WTC11 (cell line): ENCODE data around the gene NCAPG. TPM values are rescaled to one million over a fixed set of nuclear protein-coding genes. Genes with fewer than 3 reads are reported as not detected.

ENCODE experiments used
- ATAC-seq: fragments of 200-7000 bp; cut with Tn5 transposase; 2 replicates; pipeline ENCODE4 v1.10.0; 2021; ENCODE audit warnings: mild to moderate bottlenecking, moderate library complexity
- CTCF ChIA-PET: fragments of 300-600 bp; sonication (Branson Sonifier 250); formaldehyde crosslinking; loops from one replicate; lab custom pipeline; 2021; ENCODE audit warnings: antibody characterized with exemption; lab: Charles Lee
- POLR2A ChIA-PET: fragments of 350-600 bp; sonication (Branson Sonifier 250); formaldehyde crosslinking; loops from one replicate; lab custom pipeline; 2021; ENCODE audit warnings: antibody characterized with exemption; lab: Charles Lee
- DNase-seq: peaks from one replicate; pipeline ENCODE4 v3.0.0; 2021; ENCODE audit warnings: low spot score
- H3K27ac Mint-ChIP-seq: 2 replicates; pipeline ENCODE4 v1.8.0; 2021; ENCODE audit warnings: mixed read lengths
- H3K27me3 Mint-ChIP-seq: 2 replicates; pipeline ENCODE4 v1.8.0; 2021; ENCODE audit warnings: low read depth, mild to moderate bottlenecking, moderate library complexity, mixed read lengths
- H3K36me3 Mint-ChIP-seq: 2 replicates; pipeline ENCODE4 v1.8.0; 2021; ENCODE audit warnings: mixed read lengths
- H3K4me1 Mint-ChIP-seq: 2 replicates; pipeline ENCODE4 v1.8.0; 2022; ENCODE audit warnings: mixed read lengths
- H3K4me3 Mint-ChIP-seq: 2 replicates; pipeline ENCODE4 v1.8.0; 2021; ENCODE audit warnings: mild to moderate bottlenecking, moderate library complexity, mixed read lengths
- H3K9me3 Mint-ChIP-seq: 2 replicates; pipeline ENCODE4 v1.8.0; 2021; ENCODE audit warnings: mixed read lengths
- ATF6 ChIP-seq: sonication (generic); formaldehyde crosslinking; IDR thresholded peaks from 2 replicates; pipeline ENCODE4 v1.8.1; 2023; ENCODE audit warnings: mild to moderate bottlenecking, missing genetic modification reagents
- CBFB ChIP-seq: sonication (generic); formaldehyde crosslinking; IDR thresholded peaks from 2 replicates; pipeline ENCODE4 v1.8.1; 2022; ENCODE audit warnings: mild to moderate bottlenecking, low read depth, missing genetic modification reagents
- E2F5 ChIP-seq: sonication (generic); formaldehyde crosslinking; IDR thresholded peaks from 2 replicates; pipeline ENCODE4 v1.8.1; 2022; ENCODE audit warnings: mild to moderate bottlenecking, moderate library complexity, missing genetic modification reagents
- ELF4 ChIP-seq: sonication (generic); formaldehyde crosslinking; IDR thresholded peaks from 2 replicates; pipeline ENCODE4 v1.8.1; 2022; ENCODE audit warnings: low read depth, mild to moderate bottlenecking, moderate library complexity, missing genetic modification reagents
- ESRRA ChIP-seq: sonication (generic); formaldehyde crosslinking; IDR thresholded peaks from 2 replicates; pipeline ENCODE4 v1.8.1; 2022; ENCODE audit warnings: mild to moderate bottlenecking, missing genetic modification reagents, borderline replicate concordance
- ETV6 ChIP-seq: sonication (generic); formaldehyde crosslinking; IDR thresholded peaks from 2 replicates; pipeline ENCODE4 v1.8.1; 2022; ENCODE audit warnings: mild to moderate bottlenecking, missing genetic modification reagents
- FOXJ3 ChIP-seq: sonication (generic); formaldehyde crosslinking; IDR thresholded peaks from 2 replicates; pipeline ENCODE4 v1.9.0; 2021; ENCODE audit warnings: missing genetic modification reagents, mild to moderate bottlenecking, borderline replicate concordance
- FOXP1 ChIP-seq: sonication (generic); formaldehyde crosslinking; IDR thresholded peaks from 2 replicates; pipeline ENCODE4 v1.8.0; 2022; ENCODE audit warnings: missing genetic modification reagents, mild to moderate bottlenecking, moderate library complexity, borderline replicate concordance
- FOXP4 ChIP-seq: sonication (generic); formaldehyde crosslinking; IDR thresholded peaks from 2 replicates; pipeline ENCODE4 v1.8.0; 2022; ENCODE audit warnings: mild to moderate bottlenecking, missing genetic modification reagents
- HMGXB4 ChIP-seq: sonication (generic); formaldehyde crosslinking; IDR thresholded peaks from 2 replicates; pipeline ENCODE4 v1.8.1; 2023; ENCODE audit warnings: mild to moderate bottlenecking, moderate library complexity, missing genetic modification reagents
- IRF1 ChIP-seq: sonication (generic); formaldehyde crosslinking; IDR thresholded peaks from 2 replicates; pipeline ENCODE4 v1.8.0; 2023; ENCODE audit warnings: missing genetic modification reagents
- JAZF1 ChIP-seq: fragments of 250-450 bp; sonication (Bioruptor Pico); IDR thresholded peaks from 2 replicates; pipeline ENCODE4 v1.9.0; 2021; ENCODE audit warnings: moderate library complexity, mild to moderate bottlenecking, inconsistent platforms
- NFE2L1 ChIP-seq: sonication (generic); formaldehyde crosslinking; IDR thresholded peaks from 2 replicates; pipeline ENCODE4 v1.8.1; 2023; ENCODE audit warnings: missing genetic modification reagents
- NR1H2 ChIP-seq: sonication (generic); formaldehyde crosslinking; IDR thresholded peaks from 2 replicates; pipeline ENCODE4 v1.9.0; 2021; ENCODE audit warnings: mild to moderate bottlenecking, moderate library complexity, missing genetic modification reagents
- PRRX2 ChIP-seq: fragments of 250-450 bp; sonication (Bioruptor Pico); IDR thresholded peaks from 2 replicates; pipeline ENCODE4 v1.8.0; 2021; ENCODE audit warnings: mild to moderate bottlenecking
- USF1 ChIP-seq: sonication (generic); formaldehyde crosslinking; IDR thresholded peaks from 2 replicates; pipeline ENCODE4 v1.8.0; 2022; ENCODE audit warnings: mild to moderate bottlenecking, missing genetic modification reagents
- ZBTB43 ChIP-seq: sonication (generic); formaldehyde crosslinking; IDR thresholded peaks from 2 replicates; pipeline ENCODE4 v1.8.1; 2023; ENCODE audit warnings: mild to moderate bottlenecking, missing genetic modification reagents
- ZMAT4 ChIP-seq: fragments of 250-450 bp; sonication (Bioruptor Pico); IDR thresholded peaks from 2 replicates; pipeline ENCODE4 v1.9.0; 2021; ENCODE audit warnings: mild to moderate bottlenecking
- ZNF121 ChIP-seq: sonication (generic); formaldehyde crosslinking; IDR thresholded peaks from 2 replicates; pipeline ENCODE4 v1.8.0; 2023; ENCODE audit warnings: missing genetic modification reagents
- ZNF138 ChIP-seq: sonication (generic); formaldehyde crosslinking; conservative IDR thresholded peaks from 2 replicates; pipeline ENCODE4 v1.8.1; 2022; ENCODE audit warnings: mild to moderate bottlenecking, moderate library complexity, missing genetic modification reagents
- ZNF219 ChIP-seq: sonication (generic); formaldehyde crosslinking; IDR thresholded peaks from 2 replicates; pipeline ENCODE4 v1.8.0; 2023; ENCODE audit warnings: missing genetic modification reagents, mild to moderate bottlenecking, borderline replicate concordance
- ZNF232 ChIP-seq: sonication (generic); formaldehyde crosslinking; IDR thresholded peaks from 2 replicates; pipeline ENCODE4 v1.8.0; 2022; ENCODE audit warnings: mild to moderate bottlenecking, missing genetic modification reagents
- ZNF263 ChIP-seq: sonication (generic); formaldehyde crosslinking; IDR thresholded peaks from 2 replicates; pipeline ENCODE4 v1.8.1; 2022; ENCODE audit warnings: low read depth, mild to moderate bottlenecking, moderate library complexity, missing genetic modification reagents
- ZNF396 ChIP-seq: fragments of 250-450 bp; sonication (Bioruptor Pico); IDR thresholded peaks from 2 replicates; pipeline ENCODE4 v1.8.0; 2021; ENCODE audit warnings: mild to moderate bottlenecking, moderate library complexity, borderline replicate concordance
- ZNF416 ChIP-seq: fragments of 250-450 bp; sonication (Bioruptor Pico); IDR thresholded peaks from 2 replicates; pipeline ENCODE4 v1.9.0; 2021; ENCODE audit warnings: mild to moderate bottlenecking, inconsistent platforms
- ZNF423 ChIP-seq: fragments of 250-450 bp; sonication (Bioruptor Pico); IDR thresholded peaks from 2 replicates; pipeline ENCODE4 v2.1.2; 2022; ENCODE audit warnings: mild to moderate bottlenecking, moderate library complexity
- total RNA-seq: library from RNA; stranded (reverse); gene quantifications from 3 replicates; pipeline ENCODE4 v1.2.3, GENCODE V29; 2021

Gene NCAPG
- total RNA-seq, 1 experiment from 2014 or later, result 61.9 TPM

- peaks cover 17% of the 10 kb centered on the region for H3K36me3 Mint-ChIP-seq
- peaks cover 21% of the 10 kb centered on the region for H3K9me3 Mint-ChIP-seq
- ChIA-PET CTCF (no interaction called here), POLR2A (interaction anchor here (0.5 kb wide), 1 partner anchor 21 kb away, joined by 3 read pairs; no protein-coding TSS in a partner anchor)
- DNase-seq (no peak), ATAC-seq (no peak)
- no peaks in the 10 kb centered on the region for H3K4me1 Mint-ChIP-seq
- H3K27me3 Mint-ChIP-seq, result no peaks in the 10 kb centered on the region; the same call in 1 of the 2 replicates
- H3K4me3 Mint-ChIP-seq, result no peak overlapping the region
- H3K27ac Mint-ChIP-seq, result no peak overlapping the region
- TF ChIP-seq ETV6 (CRISPR knock-in tag) (no peak), ZBTB43 (no peak), HMGXB4 (CRISPR knock-in tag) (no peak), CBFB (CRISPR knock-in tag) (no peak), ZNF219 (no peak), ZNF263 (no peak), ZNF232 (CRISPR knock-in tag) (no peak), ZNF423 (no peak), IRF1 (CRISPR knock-in tag) (no peak), NR1H2 (no peak), ELF4 (CRISPR knock-in tag) (no peak), ZNF396 (CRISPR knock-in tag) (no peak), E2F5 (CRISPR knock-in tag) (no peak)
These were observed 41.2 kb upstream of the NCAPG start for GRCh38 chr4:17769406-17770174.

- DNase-seq, result no peak
- Mint-ChIP-seq H3K27me3 (no peaks in the 10 kb centered on the region; the same call in 1 of the 2 replicates), H3K4me3 (no peak overlapping the region), H3K27ac (no peak overlapping the region), H3K9me3 (peaks cover 14% of the 10 kb centered on the region), H3K36me3 (peaks cover 14% of the 10 kb centered on the region), H3K4me1 (no peaks in the 10 kb centered on the region)
- no peak for ATAC-seq
- CTCF ChIA-PET, result no interaction called here
- POLR2A ChIA-PET, result no interaction called here
- TF ChIP-seq NFE2L1 (CRISPR knock-in tag) (no peak), ESRRA (CRISPR knock-in tag) (no peak), ZNF121 (CRISPR knock-in tag) (no peak), JAZF1 (CRISPR knock-in tag) (no peak), PRRX2 (CRISPR knock-in tag) (no peak), ZNF416 (CRISPR knock-in tag) (no peak), FOXJ3 (CRISPR knock-in tag) (no peak), FOXP4 (CRISPR knock-in tag) (no peak), ZMAT4 (CRISPR knock-in tag) (no peak), USF1 (no peak), FOXP1 (CRISPR knock-in tag) (no peak), ATF6 (CRISPR knock-in tag) (no peak), NR1H2 (no peak), ZNF423 (no peak), ZNF138 (no peak)
These were observed 39.9 kb upstream of the NCAPG start for GRCh38 chr4:17770845-17771244.
